ENCODE data around the gene SPAG16. TPM values are rescaled to one million over a fixed set of nuclear protein-coding genes. Genes with fewer than 3 reads are reported as not detected.

SPAG16 gene
- total RNA-seq, 3 donors from 2014 or later: 25.3 to 42.0 (median 41.7) TPM

DNA sequence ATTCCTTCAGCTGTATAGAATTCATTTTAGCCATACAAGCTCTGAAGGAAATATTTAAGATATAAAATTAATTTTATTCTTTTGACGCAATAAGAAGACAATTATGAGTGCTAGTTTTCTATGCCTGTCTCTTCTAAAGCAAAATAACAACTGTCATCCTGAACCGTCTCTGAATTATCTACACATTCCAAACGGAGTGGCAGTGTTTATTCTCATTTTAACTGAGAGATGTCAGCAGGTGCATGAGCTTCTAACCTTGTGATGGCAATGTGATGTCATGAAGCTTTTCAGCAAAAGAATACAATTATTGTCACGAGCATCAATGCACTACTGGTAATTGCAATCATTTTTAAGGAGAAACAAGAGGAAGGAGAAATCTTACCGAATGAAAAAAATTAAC is 274.8 kb downstream of the SPAG16 start:
- intact Hi-C loops (cut with DNase I; ENCODE audit: low total_unique reads): no loop called here
- Histone ChIP-seq H3K4me1 (no peaks in the 10 kb centered on the region), H3K27ac (no peak overlapping the region), H3K9me3 (peaks cover 0 to 8% of the 10 kb centered on the region in 2 donors), H3K36me3 (no peaks in the 10 kb centered on the region), H3K4me3 (no peak overlapping the region), H3K27me3 (no peaks in the 10 kb centered on the region)
- TF ChIP-seq CTCF (IDR thresholded peaks at IDR 0.05) (no peak), POLR2A (IDR thresholded peaks at IDR 0.05) (no peak), POLR2AphosphoS5 (IDR thresholded peaks at IDR 0.05) (no peak)
- no peak for DNase-seq (ENCODE audit: low spot score in 2 of 2)

- Histone ChIP-seq H3K9me3 (no peaks in the 10 kb centered on the region), H3K4me1 (no peaks in the 10 kb centered on the region), H3K27me3 (no peaks in the 10 kb centered on the region), H3K4me3 (no peak overlapping the region), H3K27ac (no peak overlapping the region), H3K36me3 (no peaks in the 10 kb centered on the region)
- TF ChIP-seq CTCF (IDR thresholded peaks at IDR 0.05) (no peak), POLR2AphosphoS5 (IDR thresholded peaks at IDR 0.05) (no peak), POLR2A (IDR thresholded peaks at IDR 0.05) (no peak)
- intact Hi-C loops (cut with DNase I; ENCODE audit: low total_unique reads): no loop called here
- no peak for DNase-seq (ENCODE audit: low spot score in 2 of 2)
These were observed 277.5 kb downstream of the SPAG16 start for GRCh38 chr2:213561759-213562158.

- no peaks in the 10 kb centered on the region for H3K4me1 ChIP-seq
- H3K27ac ChIP-seq: no peak overlapping the region
- H3K27me3 ChIP-seq: no peaks in the 10 kb centered on the region
- no peaks in the 10 kb centered on the region for H3K36me3 ChIP-seq
- H3K9me3 ChIP-seq: no peaks in the 10 kb centered on the region
- H3K4me3 ChIP-seq: no peak overlapping the region
- intact Hi-C loops (cut with DNase I; ENCODE audit: low total_unique reads): no loop called here
- no peak for DNase-seq (ENCODE audit: low spot score in 2 of 2)
- TF ChIP-seq CTCF (IDR thresholded peaks at IDR 0.05) (no peak), POLR2AphosphoS5 (IDR thresholded peaks at IDR 0.05) (no peak), POLR2A (IDR thresholded peaks at IDR 0.05) (no peak)
These were observed 278.4 kb downstream of the SPAG16 start for GRCh38 chr2:213562539-213563180.

DNA sequence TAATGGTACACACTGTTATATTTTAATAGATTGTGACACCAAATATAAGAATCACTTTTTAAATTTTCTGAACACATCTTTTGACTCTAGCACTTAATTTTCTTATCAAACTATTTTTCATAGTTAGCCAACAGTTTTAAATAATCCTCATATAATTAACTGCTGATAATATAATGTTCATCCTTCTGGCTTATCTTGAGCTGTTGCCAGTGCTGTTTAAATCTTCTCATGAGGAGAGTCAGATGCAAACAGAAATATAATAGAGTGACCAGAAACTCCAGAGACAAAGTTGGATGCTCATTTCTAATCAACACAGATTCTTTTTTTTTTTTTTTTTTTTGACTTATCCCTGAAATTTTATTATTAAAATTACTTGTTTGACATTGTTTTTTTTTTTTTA is 282.6 kb downstream of the SPAG16 start:
- TF ChIP-seq POLR2AphosphoS5 (IDR thresholded peaks at IDR 0.05) (no peak), CTCF (IDR thresholded peaks at IDR 0.05) (no peak), POLR2A (IDR thresholded peaks at IDR 0.05) (no peak)
- no peaks in the 10 kb centered on the region for H3K27me3 ChIP-seq

DNA sequence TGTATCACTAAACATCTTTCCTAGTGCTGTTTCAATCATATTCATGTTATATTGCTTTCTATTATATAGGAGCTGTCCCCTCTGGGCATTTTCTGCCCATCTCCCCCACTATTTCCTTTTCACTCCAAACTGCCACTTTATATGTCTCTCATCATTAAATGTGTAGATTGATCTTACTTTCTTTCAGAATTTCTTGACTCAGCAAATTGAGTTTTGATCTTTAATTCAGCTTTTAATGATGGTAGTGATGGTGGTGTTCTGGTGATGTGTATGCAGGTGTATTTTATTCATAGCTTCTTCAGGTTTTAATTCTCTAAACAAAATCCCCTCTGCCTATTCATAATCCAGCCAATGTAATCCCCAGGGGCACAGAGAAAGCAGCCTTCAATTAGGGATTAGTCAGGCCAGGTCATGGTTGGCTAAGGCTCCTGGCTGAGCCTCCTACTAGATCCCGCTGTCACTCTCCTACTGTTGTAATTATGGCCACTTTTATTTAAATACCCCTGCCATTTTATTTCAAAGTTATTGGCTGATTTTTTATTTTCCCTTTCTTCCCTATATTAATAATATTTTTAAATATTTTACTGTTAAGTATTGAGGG is 325.4 kb downstream of the SPAG16 start:
- H3K4me3 ChIP-seq: no peak overlapping the region
- H3K9me3 ChIP-seq: no peaks in the 10 kb centered on the region
- no peak for DNase-seq (ENCODE audit: low spot score in 2 of 2)
- no peaks in the 10 kb centered on the region for H3K4me1 ChIP-seq
- H3K27me3 ChIP-seq: no peaks in the 10 kb centered on the region
- intact Hi-C loops (cut with DNase I; ENCODE audit: low total_unique reads): no loop called here
- H3K36me3 ChIP-seq: no peaks in the 10 kb centered on the region
- no peak overlapping the region for H3K27ac ChIP-seq
- TF ChIP-seq CTCF (IDR thresholded peaks at IDR 0.05) (no peak), POLR2A (IDR thresholded peaks at IDR 0.05) (no peak), POLR2AphosphoS5 (IDR thresholded peaks at IDR 0.05) (no peak)

More for the DNA sequence above, 282.6 kb downstream of the SPAG16 start:
- DNase-seq (ENCODE audit: low spot score in 2 of 2): no peak
- H3K36me3 ChIP-seq: no peaks in the 10 kb centered on the region
- intact Hi-C loops (cut with DNase I; ENCODE audit: low total_unique reads): no loop called here
- H3K4me3 ChIP-seq: no peak overlapping the region
- no peak overlapping the region for H3K27ac ChIP-seq
- H3K4me1 ChIP-seq: no peaks in the 10 kb centered on the region
- no peaks in the 10 kb centered on the region for H3K9me3 ChIP-seq

Measured in breast epithelium (tissue), 4 donors.